Measurements from ENCODE around the gene PDIK1L. TPM values are rescaled to one million over a fixed set of nuclear protein-coding genes. Genes with fewer than 3 reads are reported as not detected.

PDIK1L gene
- total and polyA plus RNA-seq, 9 of the 15 experiments (the other 6 are each of a cell fraction or from before 2014, with no cell fraction given), result 12.8 to 30.2 (median 21.5) TPM

DNA sequence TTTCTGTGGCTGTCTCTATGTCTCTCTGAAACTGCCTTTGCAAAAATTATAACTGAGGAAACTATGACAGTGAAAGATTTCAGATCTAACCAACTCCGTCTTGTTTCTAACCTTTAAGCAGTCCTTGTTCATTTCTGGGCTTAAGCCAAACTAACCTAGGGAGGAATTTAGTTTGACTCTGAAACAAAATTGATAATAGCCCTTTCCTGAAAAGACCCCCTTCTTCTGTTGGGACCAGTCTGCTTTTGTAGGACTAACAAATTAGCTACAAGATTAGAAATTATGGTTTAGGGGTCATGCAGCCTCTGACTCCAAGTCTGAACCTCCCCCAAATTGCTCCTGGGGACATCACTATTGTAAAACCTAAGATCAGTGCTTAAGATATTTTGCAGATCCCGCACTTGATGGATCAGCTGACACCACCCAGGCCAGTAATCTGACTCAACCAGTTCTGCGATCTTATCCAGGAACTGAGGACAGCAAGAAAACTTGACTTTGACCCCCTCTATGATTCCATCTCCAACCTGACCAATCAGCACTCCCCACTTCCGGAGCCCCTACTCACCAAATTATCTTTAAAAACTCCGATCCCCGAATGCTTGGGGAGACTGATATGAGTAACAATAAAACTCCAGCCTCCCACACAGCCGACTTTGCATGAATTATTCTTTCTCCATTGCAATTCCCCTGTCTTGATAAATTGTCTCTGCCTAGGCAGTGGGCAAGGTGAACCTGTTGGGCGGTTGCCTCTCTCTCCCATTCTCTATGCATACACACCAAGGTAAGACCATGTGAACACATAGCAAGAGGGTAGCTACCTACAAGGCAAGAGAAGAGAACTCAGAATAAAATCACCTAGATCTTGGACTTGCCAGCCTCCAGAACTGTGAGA is 33.1 kb upstream of the PDIK1L start (continued):
- TF ChIP-seq ZNF766 (CRISPR knock-in tag; conservative IDR thresholded peaks at IDR 0.05) (peak; percentile 77; the same call in 1 of the 2 replicates), ZNF668 (CRISPR knock-in tag; IDR thresholded peaks at IDR 0.05) (no peak), GABPA (tag; conservative IDR thresholded peaks at IDR 0.05; ENCODE audit: low read depth) (peak; percentile 33; the same call in 1 of the 2 replicates), MYC (IDR thresholded peaks at IDR 0.05; ENCODE audit: low read depth, low read length) (no peak), MYC (CRISPR knock-in tag; IDR thresholded peaks at IDR 0.05; ENCODE audit: borderline replicate concordance, low read depth) (no peak), NFRKB (IDR thresholded peaks at IDR 0.05; ENCODE audit: low read depth) (no peak), NFIC (IDR thresholded peaks at IDR 0.05) (peak; percentile 63; the same call in 1 of the 2 replicates), ZNF184 (CRISPR knock-in tag; IDR thresholded peaks at IDR 0.05) (no peak), GTF2B (IDR thresholded peaks at IDR 0.05; ENCODE audit: extremely low read depth, insufficient read length) (no peak), MEIS2 (IDR thresholded peaks at IDR 0.05; ENCODE audit: partially characterized antibody) (peak; percentile 69), ZNF764 (CRISPR knock-in tag; IDR thresholded peaks at IDR 0.05; ENCODE audit: low read depth) (no peak), CAMTA2 (CRISPR knock-in tag; conservative IDR thresholded peaks at IDR 0.05) (no peak), HINFP (tag; conservative IDR thresholded peaks at IDR 0.05; ENCODE audit: low read depth) (0 out of 2 replicates have a peak, but pooled peaks have one; percentile 2), ZNF75A (CRISPR knock-in tag; IDR thresholded peaks at IDR 0.05) (0 out of 2 replicates have a peak, but pooled peaks have one; percentile 12), ZNF239 (CRISPR knock-in tag; IDR thresholded peaks at IDR 0.05) (no peak), NFE2 (IDR thresholded peaks at IDR 0.05; ENCODE audit: low read depth) (no peak), HNRNPL (IDR thresholded peaks at IDR 0.05; ENCODE audit: low read depth, low read length) (no peak), DPF2 (IDR thresholded peaks at IDR 0.05) (peak; percentile 89), NFATC3 (IDR thresholded peaks at IDR 0.05) (no peak), ZNF133 (CRISPR knock-in tag; IDR thresholded peaks at IDR 0.05) (no peak)
- TF ChIP-seq, protein P1, sequence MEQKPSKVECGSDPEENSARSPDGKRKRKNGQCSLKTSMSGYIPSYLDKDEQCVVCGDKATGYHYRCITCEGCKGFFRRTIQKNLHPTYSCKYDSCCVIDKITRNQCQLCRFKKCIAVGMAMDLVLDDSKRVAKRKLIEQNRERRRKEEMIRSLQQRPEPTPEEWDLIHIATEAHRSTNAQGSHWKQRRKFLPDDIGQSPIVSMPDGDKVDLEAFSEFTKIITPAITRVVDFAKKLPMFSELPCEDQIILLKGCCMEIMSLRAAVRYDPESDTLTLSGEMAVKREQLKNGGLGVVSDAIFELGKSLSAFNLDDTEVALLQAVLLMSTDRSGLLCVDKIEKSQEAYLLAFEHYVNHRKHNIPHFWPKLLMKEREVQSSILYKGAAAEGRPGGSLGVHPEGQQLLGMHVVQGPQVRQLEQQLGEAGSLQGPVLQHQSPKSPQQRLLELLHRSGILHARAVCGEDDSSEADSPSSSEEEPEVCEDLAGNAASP (IDR thresholded peaks at IDR 0.05), result no peak
- TF ChIP-seq, protein P2, sequence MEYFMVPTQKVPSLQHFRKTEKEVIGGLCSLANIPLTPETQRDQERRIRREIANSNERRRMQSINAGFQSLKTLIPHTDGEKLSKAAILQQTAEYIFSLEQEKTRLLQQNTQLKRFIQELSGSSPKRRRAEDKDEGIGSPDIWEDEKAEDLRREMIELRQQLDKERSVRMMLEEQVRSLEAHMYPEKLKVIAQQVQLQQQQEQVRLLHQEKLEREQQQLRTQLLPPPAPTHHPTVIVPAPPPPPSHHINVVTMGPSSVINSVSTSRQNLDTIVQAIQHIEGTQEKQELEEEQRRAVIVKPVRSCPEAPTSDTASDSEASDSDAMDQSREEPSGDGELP (CRISPR knock-in tag; IDR thresholded peaks at IDR 0.05; ENCODE audit: borderline replicate concordance), result 0 out of 2 replicates have a peak, but pooled peaks have one; percentile 22
- TF ChIP-seq, protein P3, sequence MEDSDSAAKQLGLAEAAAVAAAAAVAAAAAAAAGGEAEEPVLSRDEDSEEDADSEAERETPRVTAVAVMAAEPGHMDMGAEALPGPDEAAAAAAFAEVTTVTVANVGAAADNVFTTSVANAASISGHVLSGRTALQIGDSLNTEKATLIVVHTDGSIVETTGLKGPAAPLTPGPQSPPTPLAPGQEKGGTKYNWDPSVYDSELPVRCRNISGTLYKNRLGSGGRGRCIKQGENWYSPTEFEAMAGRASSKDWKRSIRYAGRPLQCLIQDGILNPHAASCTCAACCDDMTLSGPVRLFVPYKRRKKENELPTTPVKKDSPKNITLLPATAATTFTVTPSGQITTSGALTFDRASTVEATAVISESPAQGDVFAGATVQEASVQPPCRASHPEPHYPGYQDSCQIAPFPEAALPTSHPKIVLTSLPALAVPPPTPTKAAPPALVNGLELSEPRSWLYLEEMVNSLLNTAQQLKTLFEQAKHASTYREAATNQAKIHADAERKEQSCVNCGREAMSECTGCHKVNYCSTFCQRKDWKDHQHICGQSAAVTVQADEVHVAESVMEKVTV (CRISPR knock-in tag; IDR thresholded peaks at IDR 0.05), result no peak
